Tibial nerve (tissue), 4 donors: ENCODE measurements around the gene MYRF. TPM values are rescaled to one million over a fixed set of nuclear protein-coding genes. Genes with fewer than 3 reads are reported as not detected.

Experiments
- DNase-seq, 2 donors: peaks; one replicate each; pipeline ENCODE4 v3.0.0-alpha.2; 2019; ENCODE audit warnings: low spot score in 2 of 2
- H3K27ac ChIP-seq, 4 donors: fragments of 200-600 bp; sonication (generic) in 3 of 4; one replicate each; pipeline ENCODE4 v1.5.1; 2017 to 2019; ENCODE audit warnings: mild to moderate bottlenecking in 1 of 4
- H3K27me3 ChIP-seq, 2 donors: fragments of 200-600 bp; sonication (generic) in 1 of 2; one replicate each; pipeline versions ENCODE4 v1.5.1 to v1.6.0; 2017 to 2019
- H3K36me3 ChIP-seq, 3 donors: fragments of 200-600 bp; sonication (generic); one replicate each; pipeline ENCODE4 v1.5.1; 2018 to 2019
- H3K4me1 ChIP-seq, 4 donors: fragments of 200-600 bp; sonication (generic) in 3 of 4; one replicate each; pipeline ENCODE4 v1.5.1; 2017 to 2019
- H3K4me3 ChIP-seq, 4 donors: fragments of 200-600 bp; sonication (generic) in 3 of 4; one replicate each; pipeline ENCODE4 v1.5.1; 2017 to 2019; ENCODE audit warnings: mild to moderate bottlenecking in 1 of 4, moderate library complexity in 1 of 4
- H3K9me3 ChIP-seq, 4 donors: fragments of 200-600 bp; sonication (generic) in 3 of 4; one replicate each; pipeline ENCODE4 v1.5.1; 2017 to 2019
- CTCF ChIP-seq, 5 experiments: fragments of 200-600 bp in 3 of 5; fragments of 450-650 bp in 2 of 5; sonication (generic) in 3 of 5; IDR thresholded peaks; one replicate each; pipeline ENCODE4 v1.5.1; 2016 to 2019; ENCODE audit warnings: antibody characterized with exemption in 5 of 5, mild to moderate bottlenecking in 3 of 5, moderate library complexity in 2 of 5
- EP300 ChIP-seq, 2 donors: sonication (generic); formaldehyde crosslinking; IDR thresholded peaks; one replicate each; pipeline ENCODE4 v1.6.1; 2017; ENCODE audit warnings: antibody characterized with exemption in 2 of 2, mild to moderate bottlenecking in 1 of 2
- POLR2A ChIP-seq, 2 donors: fragments of 450-650 bp; IDR thresholded peaks; one replicate each; pipeline ENCODE4 v1.6.1; 2017; ENCODE audit warnings: antibody characterized with exemption in 2 of 2, mild to moderate bottlenecking in 2 of 2, moderate library complexity in 2 of 2
- WGBS, 2 donors: methylation state at CpG; one replicate each; pipeline ENCODE4 v1.1.5; 2018; 5-methylcytosine and 5-hydroxymethylcytosine counted together
- total RNA-seq, 4 donors: library from RNA; depleted of rRNA; stranded (reverse); fragments of >200 nt; gene quantifications; one replicate each; pipeline ENCODE4 v1.1.0, GENCODE V29; 2016

MYRF gene
- 1 to 10 TPM; 1.0 to 7.5 (median 2.1) TPM for total RNA-seq

DNA sequence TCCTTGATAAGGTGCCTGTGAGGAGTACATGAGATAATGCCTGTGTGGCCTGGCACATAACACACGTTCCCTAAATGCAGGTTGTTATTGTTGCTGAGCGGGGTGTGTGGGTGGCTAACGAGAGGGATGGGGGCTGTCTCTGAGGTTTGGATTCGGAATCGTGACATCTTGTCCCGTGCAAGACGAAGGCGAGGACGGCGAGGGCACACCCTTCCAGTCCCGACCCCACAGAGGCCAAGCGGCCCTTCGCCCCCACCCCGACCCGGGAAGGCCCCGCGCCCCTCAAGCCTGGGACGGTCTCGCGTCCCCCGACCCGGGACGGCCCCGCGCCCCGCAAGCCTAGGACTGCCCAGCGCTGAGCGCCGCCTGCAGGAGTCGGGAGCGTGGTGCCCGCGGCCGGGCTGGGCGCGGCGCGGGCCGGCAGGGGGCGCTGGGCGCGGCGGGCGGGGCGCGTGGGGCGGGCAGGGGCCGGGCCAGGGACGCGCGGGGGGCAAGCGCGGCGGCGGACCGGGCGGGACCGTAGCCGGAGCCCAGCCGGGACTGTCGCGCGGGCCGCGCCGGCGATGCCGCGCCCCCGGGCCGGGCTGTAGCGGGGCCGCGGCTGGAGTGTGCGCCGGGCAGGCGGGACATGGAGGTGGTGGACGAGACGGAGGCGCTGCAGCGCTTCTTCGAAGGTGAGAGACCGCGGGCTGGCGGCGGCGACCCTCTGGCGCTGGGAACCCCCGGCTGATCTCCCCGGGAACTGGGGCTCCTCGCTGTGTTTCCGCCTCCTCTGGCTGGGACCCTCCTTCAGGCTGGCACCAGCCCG, at the start of gene MYRF:
Gene MYRF, plus strand, starts transcription at position 520 of the 808 bp plus-strand sequence. Its CDS starts 109 bp downstream, at position 629.
- Histone ChIP-seq H3K9me3 (no peaks in the 10 kb centered on the region), H3K36me3 (no peaks in the 10 kb centered on the region), H3K4me1 (peaks cover 0 to 49% (median 21%) of the 10 kb centered on the region in 4 donors), H3K27ac (peak within 1 kb of the TSS in 3 of 4 donors; percentile 27 to 76 (median 68)), H3K27me3 (peaks cover 0 to 5% of the 10 kb centered on the region in 2 donors), H3K4me3 (peak within 1 kb of the TSS; percentile 42 to 63 (median 48))
- WGBS, 2 donors = 0 to 3% methylated on average over 20 to 42 of the region's 93 CpGs
- TF ChIP-seq EP300 (IDR thresholded peaks at IDR 0.05) (no peak), CTCF (IDR thresholded peaks at IDR 0.05) (peak; percentile 38 to 80 (median 65)), POLR2A (IDR thresholded peaks at IDR 0.05) (no peak)
- no peak for DNase-seq

GRCh38 chr11:61702701-61703312, 49.6 kb upstream of the MYRF start:
- no peaks in the 10 kb centered on the region for H3K9me3 ChIP-seq
- H3K27ac ChIP-seq = peak overlapping the region in 2 of 4 donors; percentile 14 to 58
- H3K36me3 ChIP-seq = no peaks in the 10 kb centered on the region
- TF ChIP-seq EP300 (IDR thresholded peaks at IDR 0.05) = no peak
- TF ChIP-seq POLR2A (IDR thresholded peaks at IDR 0.05) = no peak
- no peak for TF ChIP-seq CTCF (IDR thresholded peaks at IDR 0.05)
- no peak overlapping the region for H3K4me3 ChIP-seq
- 85 to 86% methylated on average over 10 to 11 of the region's 11 CpGs for WGBS, 2 donors
- no peak for DNase-seq
- peaks cover 0 to 39% (median 35%) of the 10 kb centered on the region in 4 donors for H3K4me1 ChIP-seq
- H3K27me3 ChIP-seq = no peaks in the 10 kb centered on the region

DNA sequence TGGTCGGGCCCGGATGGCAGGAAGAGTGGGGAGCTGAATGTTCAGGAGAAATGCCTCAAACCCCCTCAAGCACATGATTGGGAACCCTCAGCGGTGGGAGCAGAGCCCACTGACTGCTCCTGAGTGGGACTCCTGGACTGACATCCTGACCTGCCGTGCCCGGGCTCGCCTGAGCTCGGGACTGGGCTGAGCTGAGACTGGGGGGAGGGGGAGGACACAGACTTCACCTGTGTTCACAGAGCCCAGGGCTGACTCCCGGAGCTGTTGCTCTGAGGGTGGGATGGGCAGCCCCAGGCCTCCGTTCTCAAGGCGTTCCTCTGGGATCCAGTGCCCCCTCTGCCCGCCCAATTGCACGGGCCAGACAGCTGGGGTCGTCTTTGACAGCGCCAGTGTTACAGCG, 47.6 kb upstream of the MYRF start:
- TF ChIP-seq CTCF (IDR thresholded peaks at IDR 0.05) (no peak), POLR2A (IDR thresholded peaks at IDR 0.05) (no peak), EP300 (IDR thresholded peaks at IDR 0.05) (no peak)
- H3K4me1 ChIP-seq = peaks cover 0 to 18% (median 17%) of the 10 kb centered on the region in 4 donors
- 83 to 91% methylated on average over 10 to 15 of the region's 15 CpGs for WGBS, 2 donors

GRCh38 chr11:61706452-61707400, 45.7 kb upstream of the MYRF start:
- DNase-seq = no peak
- Histone ChIP-seq H3K27ac (peak overlapping the region in 1 of 4 donors; percentile 46), H3K9me3 (no peaks in the 10 kb centered on the region), H3K4me3 (no peak overlapping the region), H3K4me1 (peaks cover 0 to 1% (median under 1%) of the 10 kb centered on the region in 4 donors), H3K27me3 (no peaks in the 10 kb centered on the region), H3K36me3 (no peaks in the 10 kb centered on the region)
- TF ChIP-seq EP300 (IDR thresholded peaks at IDR 0.05) (peak in 1 of 2 donors; percentile 33), POLR2A (IDR thresholded peaks at IDR 0.05) (no peak), CTCF (IDR thresholded peaks at IDR 0.05) (no peak)
- 71 to 74% methylated on average over 12 to 15 of the region's 27 CpGs for whole genome bisulfite sequencing, 2 donors

More for the DNA sequence above, 47.6 kb upstream of the MYRF start:
- peak overlapping the region in 1 of 4 donors; percentile 29 for H3K27ac ChIP-seq
- H3K4me3 ChIP-seq = no peak overlapping the region
- no peaks in the 10 kb centered on the region for H3K36me3 ChIP-seq
- H3K9me3 ChIP-seq = no peaks in the 10 kb centered on the region
- DNase-seq = no peak
- no peaks in the 10 kb centered on the region for H3K27me3 ChIP-seq
